K562 (cell line): ENCODE measurements around the gene KRT8. TPM values are rescaled to one million over a fixed set of nuclear protein-coding genes. Genes with fewer than 3 reads are reported as not detected.

Experiments used
- ARNT ChIP-seq, 2 experiments: fragments of 450-650 bp; IDR thresholded peaks; 2 replicates each; pipeline ENCODE4 v1.6.1; 2016; ENCODE audit warnings: mild to moderate bottlenecking in 1 of 2
- BMI1 ChIP-seq: fragments of 150-350 bp; IDR thresholded peaks from 2 replicates; pipeline ENCODE4 v1.6.1; 2014; ENCODE audit warnings: low read length
- CC2D1A ChIP-seq: fragments of 450-650 bp; IDR thresholded peaks from 2 replicates; pipeline ENCODE4 v1.6.1; 2017; ENCODE audit warnings: mild to moderate bottlenecking
- COPS2 ChIP-seq: fragments of 450-650 bp; conservative IDR thresholded peaks from 2 replicates; pipeline ENCODE4 v1.6.1; 2016; ENCODE audit warnings: mild to moderate bottlenecking, moderate library complexity
- ERF ChIP-seq: fragments of 450-650 bp; formaldehyde crosslinking; IDR thresholded peaks from 2 replicates; pipeline ENCODE4 v1.4.0; 2020; ENCODE audit warnings: mild to moderate bottlenecking, mixed read lengths
- ETV5 ChIP-seq: sonication (generic); formaldehyde crosslinking; IDR thresholded peaks from 2 replicates; pipeline ENCODE4 v1.4.0; 2020; ENCODE audit warnings: low read depth, mild to moderate bottlenecking, missing genetic modification reagents
- GTF2E2 ChIP-seq: fragments of 200-800 bp; sonication (Bioruptor generic); IDR thresholded peaks from 2 replicates; pipeline ENCODE4 v1.6.1; 2016; ENCODE audit warnings: missing genetic modification characterization, missing compliant biosample characterization
- HDAC3 ChIP-seq: fragments of 450-650 bp; IDR thresholded peaks from 2 replicates; pipeline ENCODE4 v1.6.1; 2018; ENCODE audit warnings: borderline replicate concordance, mild to moderate bottlenecking, moderate library complexity; ENCODE audit not compliant: partially characterized antibody
- KLF16 ChIP-seq: IDR thresholded peaks from 2 replicates; pipeline ENCODE4 v1.6.1; 2016; ENCODE audit warnings: antibody characterized with exemption
- LEF1 ChIP-seq: fragments of 450-650 bp; IDR thresholded peaks from 2 replicates; pipeline ENCODE4 v1.6.1; 2016; ENCODE audit warnings: mild to moderate bottlenecking
- MAZ ChIP-seq, 2 experiments: fragments of 450-650 bp in 1 of 2; sonication (generic) in 1 of 2; formaldehyde crosslinking; IDR thresholded peaks in 1 of 2; conservative IDR thresholded peaks in 1 of 2; 2 replicates each; pipeline versions ENCODE4 v1.4.0 to v1.5.0; 2020; ENCODE audit warnings: mild to moderate bottlenecking in 1 of 2, missing genetic modification reagents in 1 of 2
- NR1H2 ChIP-seq: sonication (generic); formaldehyde crosslinking; IDR thresholded peaks from 2 replicates; pipeline ENCODE4 v1.4.0; 2020; ENCODE audit warnings: mild to moderate bottlenecking, missing genetic modification reagents
- RAD21 ChIP-seq, 2 experiments: fragments of 250-450 bp in 1 of 2; fragments of 450-650 bp in 1 of 2; sonication (Bioruptor Pico) in 1 of 2; formaldehyde crosslinking in 1 of 2; IDR thresholded peaks in 1 of 2; conservative IDR thresholded peaks in 1 of 2; 2 replicates each; pipeline versions ENCODE4 v1.4.0 to v1.8.0; 2020 to 2022; ENCODE audit warnings: mild to moderate bottlenecking in 2 of 2, moderate library complexity in 1 of 2
- RB1 ChIP-seq: fragments of 450-650 bp; IDR thresholded peaks from 2 replicates; pipeline ENCODE4 v1.6.1; 2017; ENCODE audit warnings: low read depth, mild to moderate bottlenecking
- RBM17 ChIP-seq: fragments of 200-400 bp; formaldehyde crosslinking; IDR thresholded peaks from 2 replicates; pipeline ENCODE4 v1.6.1; 2017; ENCODE audit warnings: low read depth, mild to moderate bottlenecking, low read length, borderline replicate concordance
- RFX5 ChIP-seq: IDR thresholded peaks from 2 replicates; pipeline ENCODE4 v1.6.1; 2011; ENCODE audit warnings: low read depth, mild to moderate bottlenecking, improper control_type of control experiment, low read length
- SNIP1 ChIP-seq: fragments of 450-650 bp; IDR thresholded peaks from 2 replicates; pipeline ENCODE4 v1.7.1; 2017; ENCODE audit warnings: low read depth, mild to moderate bottlenecking
- WHSC1 ChIP-seq: IDR thresholded peaks from one replicate; pipeline ENCODE4 v1.6.1; 2012; ENCODE audit warnings: low read length, control low read depth, inconsistent platforms
- ZNF644 ChIP-seq: fragments of 200-800 bp; sonication (Bioruptor generic); IDR thresholded peaks from 2 replicates; pipeline ENCODE4 v1.6.1; 2016; ENCODE audit warnings: low read depth, missing genetic modification characterization, missing compliant biosample characterization
- ZNF668 ChIP-seq: fragments of 250-450 bp; sonication (Bioruptor Pico); IDR thresholded peaks from 2 replicates; pipeline ENCODE4 v1.8.0; 2022; ENCODE audit warnings: mild to moderate bottlenecking, inconsistent platforms
- ZNF707 ChIP-seq: fragments of 250-450 bp; sonication (Bioruptor Pico); conservative IDR thresholded peaks from 2 replicates; pipeline ENCODE4 v1.8.0; 2022; ENCODE audit warnings: inconsistent platforms, mild to moderate bottlenecking, moderate library complexity
- ZNF76 ChIP-seq: fragments of 250-450 bp; sonication (Bioruptor Pico); IDR thresholded peaks from 2 replicates; pipeline ENCODE4 v1.4.0; 2020; ENCODE audit warnings: mild to moderate bottlenecking, moderate library complexity, borderline replicate concordance
- polyA plus RNA-seq, 8 experiments: library from polyadenylated mRNA; depleted of rRNA in 4 of 8; stranded (reverse) in 5 of 8; unstranded in 3 of 8; fragments of >200 nt; fragmentation: Nextera tagmentation in 2 of 8; fragmentation: Illumina TruSeq in 1 of 8; extraction: Ambion mirVana in 2 of 8; extraction: Trizol in 1 of 8; gene quantifications; 2 replicates each; pipeline versions ENCODE4 v1.2.1 to v1.2.3, GENCODE V29; 2011 to 2014; ENCODE audit warnings: inconsistent platforms in 1 of 8, missing spikeins in 1 of 8
- total RNA-seq, 7 experiments: library from RNA; depleted of rRNA in 6 of 7; stranded (reverse); fragments of >200 nt in 6 of 7; fragmentation: Illumina TruSeq in 2 of 7; extraction: Trizol in 2 of 7; gene quantifications; 2 replicates each; pipeline versions ENCODE4 v1.2.1 to v1.2.3, GENCODE V29; 2011 to 2021; ENCODE audit warnings: low replicate concordance in 1 of 7
- TF ChIP-seq, protein P1 (sequence below), 3 experiments: IDR thresholded peaks in 2 of 3; conservative IDR thresholded peaks in 1 of 3; 2 replicates each; pipeline ENCODE4 v1.5.1; 2011 to 2012; ENCODE audit warnings: low read length in 3 of 3, mild to moderate bottlenecking in 3 of 3, control low read depth in 2 of 3, improper control_type of control experiment in 1 of 3, inconsistent platforms in 1 of 3, low read depth in 1 of 3, mixed read lengths in 1 of 3, moderate library complexity in 1 of 3; ENCODE audit not compliant: insufficient read depth in 2 of 3
- TF ChIP-seq, protein P2 (sequence below): fragments of 450-650 bp; formaldehyde crosslinking; IDR thresholded peaks from 2 replicates; pipeline ENCODE4 v1.4.0; 2020; ENCODE audit warnings: mild to moderate bottlenecking, moderate library complexity
- TF ChIP-seq, protein P3 (sequence below): conservative IDR thresholded peaks from 2 replicates; pipeline ENCODE4 v1.6.1; 2011; ENCODE audit warnings: low read depth, mild to moderate bottlenecking, low read length; ENCODE audit not compliant: control insufficient read depth

Gene KRT8
- total and polyA plus RNA-seq, 9 of the 15 experiments (the other 6 are each of a cell fraction or from before 2014, with no cell fraction given): 41.5 to 661 (median 260) TPM

DNA sequence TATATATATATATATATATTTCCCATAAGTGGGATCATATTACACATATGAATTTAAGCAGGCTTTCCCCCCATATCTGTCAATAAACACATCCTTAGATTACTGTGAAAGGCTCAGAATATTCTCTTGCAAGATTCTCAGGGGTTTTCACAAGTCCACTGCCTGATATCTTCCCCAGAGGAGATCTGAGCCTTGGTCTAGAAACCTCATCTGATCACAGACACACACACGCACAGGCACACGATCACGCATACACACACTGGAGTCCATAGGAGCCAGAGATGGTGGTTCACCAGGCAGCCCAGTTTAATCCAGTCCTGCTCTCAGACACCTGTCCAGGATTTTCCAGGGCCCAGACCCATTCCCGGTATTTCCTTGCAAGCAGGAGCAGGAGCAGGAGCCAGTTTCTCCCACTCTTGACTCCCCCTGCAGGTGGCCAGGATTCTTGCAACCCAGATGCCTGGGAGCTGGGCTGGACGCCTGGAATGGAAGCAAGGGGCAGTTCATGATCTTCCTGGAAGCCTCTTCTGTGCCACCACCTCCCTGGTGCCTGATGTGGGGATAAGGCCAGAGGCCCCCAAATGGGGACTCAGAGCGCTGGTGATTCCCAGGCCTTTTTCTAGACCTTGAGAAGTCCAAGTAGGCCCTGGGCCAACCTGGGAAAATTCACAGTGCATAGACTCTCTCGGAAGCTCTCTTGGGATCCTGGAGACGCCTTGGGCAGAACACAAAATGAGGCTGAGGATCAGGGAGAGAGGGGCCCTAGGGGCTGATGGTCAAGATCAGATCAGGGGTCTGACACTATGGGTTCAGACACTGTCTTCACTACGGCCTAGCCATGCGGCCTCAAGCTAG is 39.6 kb downstream of the KRT8 start (continued):
- TF ChIP-seq ZNF644 (tag): no peak
- no peak for TF ChIP-seq ETV5
- TF ChIP-seq ERF: no peak
- TF ChIP-seq, protein P1, sequence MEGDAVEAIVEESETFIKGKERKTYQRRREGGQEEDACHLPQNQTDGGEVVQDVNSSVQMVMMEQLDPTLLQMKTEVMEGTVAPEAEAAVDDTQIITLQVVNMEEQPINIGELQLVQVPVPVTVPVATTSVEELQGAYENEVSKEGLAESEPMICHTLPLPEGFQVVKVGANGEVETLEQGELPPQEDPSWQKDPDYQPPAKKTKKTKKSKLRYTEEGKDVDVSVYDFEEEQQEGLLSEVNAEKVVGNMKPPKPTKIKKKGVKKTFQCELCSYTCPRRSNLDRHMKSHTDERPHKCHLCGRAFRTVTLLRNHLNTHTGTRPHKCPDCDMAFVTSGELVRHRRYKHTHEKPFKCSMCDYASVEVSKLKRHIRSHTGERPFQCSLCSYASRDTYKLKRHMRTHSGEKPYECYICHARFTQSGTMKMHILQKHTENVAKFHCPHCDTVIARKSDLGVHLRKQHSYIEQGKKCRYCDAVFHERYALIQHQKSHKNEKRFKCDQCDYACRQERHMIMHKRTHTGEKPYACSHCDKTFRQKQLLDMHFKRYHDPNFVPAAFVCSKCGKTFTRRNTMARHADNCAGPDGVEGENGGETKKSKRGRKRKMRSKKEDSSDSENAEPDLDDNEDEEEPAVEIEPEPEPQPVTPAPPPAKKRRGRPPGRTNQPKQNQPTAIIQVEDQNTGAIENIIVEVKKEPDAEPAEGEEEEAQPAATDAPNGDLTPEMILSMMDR (IDR thresholded peaks at IDR 0.05 in 2 of 3, conservative IDR thresholded peaks at IDR 0.05 in 1 of 3; ENCODE audit: insufficient read depth in 2 of 3, low read depth in 1 of 3, low read length in 3 of 3): peak; percentile 82 to 90 (median 89)
- TF ChIP-seq KLF16: peak; percentile 41; the same call in 1 of the 2 replicates
- TF ChIP-seq SNIP1: no peak
- no peak for TF ChIP-seq WHSC1
- TF ChIP-seq RFX5: no peak
- TF ChIP-seq ZNF668: no peak
- TF ChIP-seq, protein P2, sequence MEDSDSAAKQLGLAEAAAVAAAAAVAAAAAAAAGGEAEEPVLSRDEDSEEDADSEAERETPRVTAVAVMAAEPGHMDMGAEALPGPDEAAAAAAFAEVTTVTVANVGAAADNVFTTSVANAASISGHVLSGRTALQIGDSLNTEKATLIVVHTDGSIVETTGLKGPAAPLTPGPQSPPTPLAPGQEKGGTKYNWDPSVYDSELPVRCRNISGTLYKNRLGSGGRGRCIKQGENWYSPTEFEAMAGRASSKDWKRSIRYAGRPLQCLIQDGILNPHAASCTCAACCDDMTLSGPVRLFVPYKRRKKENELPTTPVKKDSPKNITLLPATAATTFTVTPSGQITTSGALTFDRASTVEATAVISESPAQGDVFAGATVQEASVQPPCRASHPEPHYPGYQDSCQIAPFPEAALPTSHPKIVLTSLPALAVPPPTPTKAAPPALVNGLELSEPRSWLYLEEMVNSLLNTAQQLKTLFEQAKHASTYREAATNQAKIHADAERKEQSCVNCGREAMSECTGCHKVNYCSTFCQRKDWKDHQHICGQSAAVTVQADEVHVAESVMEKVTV: peak; percentile 73
- TF ChIP-seq ZNF707 (CRISPR knock-in tag): no peak
- TF ChIP-seq COPS2: no peak
- 0 out of 2 replicates have a peak, but pooled peaks have one; percentile 18 for TF ChIP-seq CC2D1A
- TF ChIP-seq NR1H2 (CRISPR knock-in tag): no peak
- no peak for TF ChIP-seq BMI1
- no peak for TF ChIP-seq HDAC3
- peak; percentile 57 for TF ChIP-seq RB1
- TF ChIP-seq ARNT (IDR thresholded peaks at IDR 0.05): 0 out of 4 replicates have a peak, but pooled peaks of 1 of the 2 experiments have one; percentile 24
- TF ChIP-seq ZNF76 (CRISPR knock-in tag): no peak
- TF ChIP-seq GTF2E2 (tag): no peak
- TF ChIP-seq RAD21 (CRISPR knock-in tag; conservative IDR thresholded peaks at IDR 0.05 in 1 of 2, IDR thresholded peaks at IDR 0.05 in 1 of 2): peak; percentile 83 to 87
- TF ChIP-seq, protein P3, sequence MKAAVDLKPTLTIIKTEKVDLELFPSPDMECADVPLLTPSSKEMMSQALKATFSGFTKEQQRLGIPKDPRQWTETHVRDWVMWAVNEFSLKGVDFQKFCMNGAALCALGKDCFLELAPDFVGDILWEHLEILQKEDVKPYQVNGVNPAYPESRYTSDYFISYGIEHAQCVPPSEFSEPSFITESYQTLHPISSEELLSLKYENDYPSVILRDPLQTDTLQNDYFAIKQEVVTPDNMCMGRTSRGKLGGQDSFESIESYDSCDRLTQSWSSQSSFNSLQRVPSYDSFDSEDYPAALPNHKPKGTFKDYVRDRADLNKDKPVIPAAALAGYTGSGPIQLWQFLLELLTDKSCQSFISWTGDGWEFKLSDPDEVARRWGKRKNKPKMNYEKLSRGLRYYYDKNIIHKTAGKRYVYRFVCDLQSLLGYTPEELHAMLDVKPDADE: no peak
- no peak for TF ChIP-seq LEF1
- TF ChIP-seq RBM17: no peak
- 0 out of 4 replicates have a peak, but pooled peaks of 1 of the 2 experiments have one; percentile 26 for TF ChIP-seq MAZ (CRISPR knock-in tag; conservative IDR thresholded peaks at IDR 0.05 in 1 of 2, IDR thresholded peaks at IDR 0.05 in 1 of 2)
